Measurements from ENCODE around the gene CLDN4. TPM values are rescaled to one million over a fixed set of nuclear protein-coding genes. Genes with fewer than 3 reads are reported as not detected.
"Not testable (repeated sequence)": the region's sequence is repeated elsewhere in the genome, so short reads cannot be mapped to it uniquely, and the experiment has no call there.

The CLDN4 gene
- total and polyA plus RNA-seq, 12 donors, result 0.04 to 1.2 (median 0.41) TPM; not detected in 1

- TF ChIP-seq CTCF (IDR thresholded peaks at IDR 0.05) (no peak), POLR2A (IDR thresholded peaks at IDR 0.05) (no peak)
- Histone ChIP-seq H3K36me3 (replicated peaks in 1 of 2) (no peaks in the 10 kb centered on the region), H3K9me3 (replicated peaks in 1 of 3) (no peaks in the 10 kb centered on the region), H3K4me3 (no peak overlapping the region), H3K27me3 (no peaks in the 10 kb centered on the region), H3K27ac (no peak overlapping the region), H3K4me1 (replicated peaks in 1 of 2) (peaks cover 5 to 11% of the 10 kb centered on the region in 2 donors)
- 79 to 100% (median 86%) methylated on average over 2 to 11 of the region's 11 CpGs for whole genome bisulfite sequencing, 4 donors
- DNase-seq, result no peak
- intact Hi-C loops (cut with DNase I), result no loop called here
Measured at GRCh38 chr7:73834626-73835191, 3.9 kb downstream of the CLDN4 start.

DNA sequence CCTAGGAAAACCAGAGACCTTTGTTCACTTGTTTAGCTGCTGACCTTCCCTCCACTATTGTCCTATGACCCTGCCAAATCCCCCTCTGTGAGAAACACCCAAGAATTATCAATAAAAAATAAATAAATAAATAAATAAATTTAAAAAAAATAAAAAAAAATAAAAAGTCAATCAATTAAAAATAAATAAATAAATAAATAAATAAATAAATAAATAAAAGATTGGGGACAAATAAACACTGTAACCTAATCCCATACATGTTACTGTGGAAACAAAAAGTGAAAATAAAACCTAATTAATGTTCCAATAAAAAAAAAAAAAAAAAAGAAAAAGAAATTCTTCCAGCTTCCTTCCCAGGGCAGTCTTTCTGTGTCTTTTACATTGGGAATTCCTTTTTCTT is 6.4 kb downstream of the CLDN4 start:
- H3K9me3 ChIP-seq (replicated peaks in 1 of 3); DNase-seq; H3K4me3 ChIP-seq; H3K36me3 ChIP-seq (replicated peaks in 1 of 2); intact Hi-C loops (cut with DNase I); H3K27me3 ChIP-seq; H3K4me1 ChIP-seq (replicated peaks in 1 of 2); H3K27ac ChIP-seq: not testable (repeated sequence)

GRCh38 chr7:73838642-73839041 is 7.8 kb downstream of the CLDN4 start:
- no peaks in the 10 kb centered on the region for H3K36me3 ChIP-seq (replicated peaks in 1 of 2)
- H3K9me3 ChIP-seq (replicated peaks in 1 of 3), result no peaks in the 10 kb centered on the region
- no peaks in the 10 kb centered on the region for H3K27me3 ChIP-seq
- 61 to 89% (median 71%) methylated on average over 4 to 6 of the region's 6 CpGs for WGBS, 4 donors
- TF ChIP-seq CTCF (IDR thresholded peaks at IDR 0.05), result no peak
- no peak for TF ChIP-seq POLR2A (IDR thresholded peaks at IDR 0.05)
- H3K27ac ChIP-seq, result no peak overlapping the region
- no peak overlapping the region for H3K4me3 ChIP-seq
- H3K4me1 ChIP-seq (replicated peaks in 1 of 2), result peaks cover 6 to 13% of the 10 kb centered on the region in 2 donors
- no peak for DNase-seq
- intact Hi-C loops (cut with DNase I), result no loop called here

DNA sequence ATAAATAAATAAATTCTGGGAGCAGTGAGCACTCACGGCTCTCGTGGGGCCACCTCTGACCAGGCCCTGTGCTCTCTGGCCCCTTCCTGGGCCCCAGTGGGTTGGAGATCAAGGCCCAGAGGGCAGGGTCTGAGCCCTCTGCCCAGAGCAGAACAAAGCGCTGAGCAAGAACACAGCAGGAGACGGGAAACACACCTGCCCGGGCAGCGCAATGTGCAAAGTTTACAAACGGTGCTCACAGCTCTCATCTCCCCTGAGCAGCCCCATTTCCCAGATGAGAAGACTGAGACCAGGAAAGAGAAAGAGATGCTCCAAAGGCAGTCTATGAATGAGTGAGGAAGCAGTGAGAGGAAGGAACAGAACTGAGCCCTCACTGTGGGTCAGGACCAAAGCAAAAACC is 8.5 kb downstream of the CLDN4 start:
- Histone ChIP-seq H3K4me1 (replicated peaks in 1 of 2) (peaks cover 6 to 13% of the 10 kb centered on the region in 2 donors), H3K9me3 (replicated peaks in 1 of 3) (no peaks in the 10 kb centered on the region), H3K4me3 (no peak overlapping the region), H3K36me3 (replicated peaks in 1 of 2) (no peaks in the 10 kb centered on the region), H3K27me3 (no peaks in the 10 kb centered on the region), H3K27ac (no peak overlapping the region)
- TF ChIP-seq CTCF (IDR thresholded peaks at IDR 0.05) (no peak), POLR2A (IDR thresholded peaks at IDR 0.05) (no peak)
- WGBS, 4 donors, result 88 to 93% (median 92%) methylated on average over 5 to 7 of the region's 7 CpGs
- intact Hi-C loops (cut with DNase I), result no loop called here
- no peak for DNase-seq

Measured in adrenal gland (tissue), 12 donors.